K562 (cell line): ENCODE results near the gene RNPEP. TPM values are rescaled to one million over a fixed set of nuclear protein-coding genes. Genes with fewer than 3 reads are reported as not detected.

Source experiments
- ATAC-seq: fragments of 200-7000 bp; cut with Tn5 transposase; 3 replicates; pipeline ENCODE4 v1.9.1; 2020; ENCODE audit warnings: moderate library complexity
- BruUV-seq: library from RNA; stranded (reverse); fragments of 400-500 nt; replicated peaks from 2 replicates; lab custom pipeline; 2021; lab: Mats Ljungman, UMichigan
- CTCF ChIA-PET: fragments of 300-600 bp; formaldehyde crosslinking; extraction: SDS; loops from one replicate; lab custom pipeline; 2021; ENCODE audit warnings: low intra/inter-chr PET ratio; lab: Yijun Ruan, JAX
- POLR2A ChIA-PET: fragments of 300-600, 350-650 bp; sonication (Branson Sonifier 250); formaldehyde crosslinking; extraction: SDS; loops from one replicate; lab custom pipeline; 2021; ENCODE audit warnings: antibody characterized with exemption, inconsistent platforms; lab: Yijun Ruan, JAX
- DNase-seq, 4 experiments: peaks; one replicate each; pipeline versions ENCODE4 v3.0.0 to v3.0.0-alpha.2; 2011 to 2018; ENCODE audit warnings: low spot score in 3 of 4, mixed read lengths in 3 of 4; ENCODE audit errors: extremely low read depth in 1 of 4
- FAIRE-seq: peaks from 2 replicates; lab custom pipeline; 2011; peaks lifted over from hg19 to GRCh38; lab: Jason Lieb, UNC
- H2AFZ ChIP-seq: 2 replicates; pipeline ENCODE4 v1.6.0; 2011; ENCODE audit warnings: low read depth, low read length, control low read depth, inconsistent platforms
- H3K27ac ChIP-seq: fragments of 200-600 bp; 3 replicates; pipeline ENCODE4 v1.8.0; 2011; ENCODE audit warnings: low read depth, mild to moderate bottlenecking, control low read depth, inconsistent platforms, low read length, moderate library complexity, mixed read lengths; ENCODE audit errors: extremely low read depth
- H3K27me3 ChIP-seq, 2 experiments: fragments of 300-600 bp in 1 of 2; 2 replicates in 1 of 2; 3 replicates in 1 of 2; pipeline versions ENCODE4 v1.6.0 to v1.8.0; 2011; ENCODE audit warnings: inconsistent platforms in 2 of 2, low read length in 2 of 2, mild to moderate bottlenecking in 1 of 2, mixed read lengths in 1 of 2, moderate library complexity in 1 of 2; ENCODE audit not compliant: control insufficient read depth in 2 of 2, insufficient read depth in 2 of 2
- H3K36me3 ChIP-seq: fragments of 300-600 bp; 3 replicates; pipeline ENCODE4 v1.8.0; 2011; ENCODE audit warnings: mild to moderate bottlenecking, low read length, inconsistent platforms; ENCODE audit not compliant: control insufficient read depth, insufficient read depth
- H3K4me1 ChIP-seq, 2 experiments: fragments of 200-600 bp in 1 of 2; replicated peaks in 1 of 2; 2 replicates in 1 of 2; 3 replicates in 1 of 2; pipeline versions ENCODE4 v1.5.1 to v1.8.0; 2011; ENCODE audit warnings: inconsistent platforms in 2 of 2, low read length in 2 of 2, mild to moderate bottlenecking in 1 of 2, mixed read lengths in 1 of 2, moderate library complexity in 1 of 2; ENCODE audit not compliant: control insufficient read depth in 2 of 2, insufficient read depth in 2 of 2
- H3K4me2 ChIP-seq: 2 replicates; pipeline ENCODE4 v1.6.1; 2011; ENCODE audit warnings: low read length, control low read depth, inconsistent platforms, mixed read lengths; ENCODE audit not compliant: insufficient read depth
- H3K4me3 ChIP-seq: fragments of 200-600 bp; sonication (generic), shearing (Covaris generic); 2 replicates; pipeline ENCODE4 v1.5.1; 2016; ENCODE audit warnings: control low read depth, inconsistent platforms
- H3K79me2 ChIP-seq: fragments of 200-600 bp; 3 replicates; pipeline ENCODE4 v1.8.0; 2011; ENCODE audit warnings: low read length, inconsistent platforms; ENCODE audit not compliant: control insufficient read depth, insufficient read depth
- H3K9ac ChIP-seq, 2 experiments: 2 replicates each; pipeline versions ENCODE4 v1.6.0 to v1.6.1; 2011; ENCODE audit warnings: low read depth in 2 of 2, low read length in 2 of 2, control low read depth in 1 of 2, inconsistent platforms in 1 of 2, mild to moderate bottlenecking in 1 of 2, mixed read lengths in 1 of 2; ENCODE audit not compliant: insufficient read depth in 1 of 2
- H3K9me1 ChIP-seq: one replicate; pipeline ENCODE4 v1.6.0; 2011; ENCODE audit warnings: inconsistent platforms, mild to moderate bottlenecking, low read length, moderate library complexity; ENCODE audit not compliant: control insufficient read depth, insufficient read depth
- H3K9me3 ChIP-seq: replicated peaks from 2 replicates; pipeline ENCODE4 v1.5.1; 2011; ENCODE audit warnings: low read depth, low read length, inconsistent platforms; ENCODE audit not compliant: control insufficient read depth, insufficient read depth
- H4K20me1 ChIP-seq: replicated peaks from 2 replicates; pipeline ENCODE4 v1.6.1; 2011; ENCODE audit warnings: low read length, inconsistent platforms, mixed read lengths; ENCODE audit not compliant: control insufficient read depth, insufficient read depth
- ATF7 ChIP-seq: fragments of 450-650 bp; IDR thresholded peaks from 2 replicates; pipeline ENCODE4 v1.7.1; 2014; ENCODE audit warnings: mild to moderate bottlenecking, moderate library complexity
- BCLAF1 ChIP-seq, 2 experiments: fragments of 450-650 bp in 1 of 2; IDR thresholded peaks; 2 replicates each; pipeline ENCODE4 v1.6.1; 2011 to 2017; ENCODE audit warnings: low read depth in 2 of 2, antibody characterized with exemption in 1 of 2, borderline replicate concordance in 1 of 2, low read length in 1 of 2, mild to moderate bottlenecking in 1 of 2, mixed read lengths in 1 of 2; ENCODE audit not compliant: control insufficient read depth in 1 of 2
- CBX8 ChIP-seq: fragments of 200-600 bp; sonication (generic); IDR thresholded peaks from 2 replicates; pipeline ENCODE4 v1.6.1; 2012; ENCODE audit warnings: borderline replicate concordance, mixed run types, low read depth, mild to moderate bottlenecking, moderate library complexity, mixed read lengths, low read length, control low read depth, inconsistent platforms; ENCODE audit not compliant: poor library complexity, severe bottlenecking; ENCODE audit errors: extremely low read depth
- GABPA ChIP-seq: fragments of 200-800 bp; sonication (Bioruptor generic); conservative IDR thresholded peaks from 2 replicates; pipeline ENCODE4 v1.6.1; 2016; ENCODE audit warnings: low read depth, missing genetic modification characterization, missing compliant biosample characterization
- HMG20B ChIP-seq: fragments of 250-450 bp; sonication (Bioruptor Pico); IDR thresholded peaks from 2 replicates; pipeline ENCODE4 v1.5.0; 2021; ENCODE audit warnings: mild to moderate bottlenecking
- MAFF ChIP-seq: IDR thresholded peaks from 2 replicates; pipeline ENCODE4 v1.6.1; 2012; ENCODE audit warnings: low read length, improper control_type of control experiment
- REST ChIP-seq, 2 experiments: fragments of 450-650 bp; formaldehyde crosslinking in 1 of 2; IDR thresholded peaks; 2 replicates each; pipeline versions ENCODE4 v1.4.0 to v1.6.1; 2014 to 2020; ENCODE audit warnings: mild to moderate bottlenecking in 2 of 2, borderline replicate concordance in 1 of 2, low read depth in 1 of 2
- STAG1 ChIP-seq: sonication (generic); formaldehyde crosslinking; IDR thresholded peaks from 2 replicates; pipeline ENCODE4 v1.5.0; 2020; ENCODE audit warnings: missing genetic modification reagents, borderline replicate concordance
- WGBS: fragments of 100-300 bp; shearing (Covaris generic); methylation state at CpG from one replicate; pipeline ENCODE4 v1.1.6; 2016; ENCODE audit warnings: low coverage, mixed read lengths; ENCODE audit not compliant: insufficient coverage; ENCODE audit errors: missing lambda C conversion rate; 5-methylcytosine and 5-hydroxymethylcytosine counted together
- in situ Hi-C: fragments of 300-500 bp; cut with MboI; formaldehyde crosslinking; loops from 4 replicates; pipeline ENCODE4 v1.15.0; 2018; ENCODE audit warnings: inconsistent platforms, mixed read lengths
- intact Hi-C: fragments of 100-400 bp; cut with micrococcal nuclease; formaldehyde crosslinking; loops from 2 replicates; pipeline ENCODE4 v1.14.2; 2022
- polyA plus RNA-seq, 8 experiments: library from polyadenylated mRNA; depleted of rRNA in 4 of 8; stranded (reverse) in 5 of 8; unstranded in 3 of 8; fragments of >200 nt; fragmentation: Nextera tagmentation in 2 of 8; fragmentation: Illumina TruSeq in 1 of 8; extraction: Ambion mirVana in 2 of 8; extraction: Trizol in 1 of 8; gene quantifications; 2 replicates each; pipeline versions ENCODE4 v1.2.1 to v1.2.3, GENCODE V29; 2011 to 2014; ENCODE audit warnings: inconsistent platforms in 1 of 8, missing spikeins in 1 of 8
- total RNA-seq, 7 experiments: library from RNA; depleted of rRNA in 6 of 7; stranded (reverse); fragments of >200 nt in 6 of 7; fragmentation: Illumina TruSeq in 2 of 7; extraction: Trizol in 2 of 7; gene quantifications; 2 replicates each; pipeline versions ENCODE4 v1.2.1 to v1.2.3, GENCODE V29; 2011 to 2021; ENCODE audit warnings: low replicate concordance in 1 of 7

RNPEP gene
- total and polyA plus RNA-seq, 9 of the 15 experiments (the other 6 are each of a cell fraction or from before 2014, with no cell fraction given), result 27.5 to 131 (median 63.4) TPM

- peaks cover 9% of the 10 kb centered on the region in 2 experiments for H3K4me1 ChIP-seq
- peak; percentile 95 for ATAC-seq
- CTCF ChIA-PET, result no interaction called here
- TF ChIP-seq STAG1 (CRISPR knock-in tag) (no peak), HMG20B (CRISPR knock-in tag) (no peak), ATF7 (peak; percentile 90), BCLAF1 (IDR thresholded peaks at IDR 0.05; ENCODE audit: borderline replicate concordance in 1 of 2, control insufficient read depth in 1 of 2, low read depth in 2 of 2, low read length in 1 of 2) (no peak), REST (IDR thresholded peaks at IDR 0.05; ENCODE audit: borderline replicate concordance) (no peak), REST (CRISPR knock-in tag; IDR thresholded peaks at IDR 0.05; ENCODE audit: low read depth) (no peak), CBX8 (no peak), MAFF (no peak), GABPA (tag) (no peak)
Measured at GRCh38 chr1:202034683-202035462, 52.4 kb downstream of the RNPEP start.

More at GRCh38 chr1:202034683-202035462, 52.4 kb downstream of the RNPEP start:
- Histone ChIP-seq H3K36me3 (no peaks in the 10 kb centered on the region), H3K9ac (no peak overlapping the region), H3K79me2 (no peaks in the 10 kb centered on the region), H3K9me1 (no peaks in the 10 kb centered on the region), H3K9me3 (no peaks in the 10 kb centered on the region), H2AFZ (0 out of 2 replicates have a peak overlapping the region, but pooled peaks have one; percentile 32), H3K27me3 (peaks cover 4 to 10% of the 10 kb centered on the region in 2 experiments; a peak in 2 of 5 replicates), H3K4me2 (no peak overlapping the region), H3K4me3 (no peak overlapping the region), H3K27ac (no peak overlapping the region), H4K20me1 (0 out of 2 replicates have a peak, but pooled peaks cover 5% of the 10 kb centered on the region)
- FAIRE-seq (peak; percentile 65), DNase-seq (peak; percentile 49 to 68 (median 62))
- intact Hi-C loops, result no loop called here
- in situ Hi-C loops, result no loop called here
- POLR2A ChIA-PET, result interaction anchor here (0.5 to 1.2 kb wide), 3 partner anchors 12 to 469 kb away, joined by 3 to 5 read pairs (median 4); no protein-coding TSS in a partner anchor
- 16% methylated on average over 19 of the region's 20 CpGs for WGBS
- no TSS peak for BruUV-seq
